ENCODE results near the gene INTS11.

Gene INTS11

GRCh38 chr1:1299686-1300351, 24.6 kb downstream of the INTS11 start:
- no peak for DNase-seq (ENCODE audit: low read depth in 3 of 3)

- no peak for DNase-seq (ENCODE audit: low read depth in 3 of 3)
Measured at GRCh38 chr1:1298861-1299685, 25.4 kb downstream of the INTS11 start.

GRCh38 chr1:1297802-1298424, 26.5 kb downstream of the INTS11 start:
- no peak for DNase-seq (ENCODE audit: low read depth in 3 of 3)

GRCh38 chr1:1296070-1297061, 28.1 kb downstream of the INTS11 start:
- no peak for DNase-seq (ENCODE audit: low read depth in 3 of 3)

- DNase-seq (ENCODE audit: low read depth in 3 of 3): no peak
Measured at GRCh38 chr1:1295154-1295923, 29.1 kb downstream of the INTS11 start.

GRCh38 chr1:1294250-1294890, 30.1 kb downstream of the INTS11 start:
- DNase-seq (ENCODE audit: low read depth in 3 of 3): no peak

- DNase-seq (ENCODE audit: low read depth in 3 of 3): no peak
Measured at GRCh38 chr1:1293263-1294249, 30.9 kb downstream of the INTS11 start.

- no peak for DNase-seq (ENCODE audit: low read depth in 3 of 3)
Measured at GRCh38 chr1:1292851-1293250, 31.6 kb downstream of the INTS11 start.

- DNase-seq (ENCODE audit: low read depth in 3 of 3): no peak
Measured at GRCh38 chr1:1292442-1292779, 32.0 kb downstream of the INTS11 start.

- peak; percentile 45 to 61 (median 50) for DNase-seq (ENCODE audit: low read depth in 3 of 3)
Measured at GRCh38 chr1:1291548-1292441, 32.7 kb downstream of the INTS11 start.

GRCh38 chr1:1291023-1291528, 33.4 kb downstream of the INTS11 start:
- no peak for DNase-seq (ENCODE audit: low read depth in 3 of 3)

- DNase-seq (ENCODE audit: low read depth in 3 of 3): peak in 2 of 3 experiments; percentile 55 to 60
Measured at GRCh38 chr1:1290238-1290731, 34.2 kb downstream of the INTS11 start.

- no peak for DNase-seq (ENCODE audit: low read depth in 3 of 3)
Measured at GRCh38 chr1:1287288-1288110, 37.0 kb downstream of the INTS11 start.

- DNase-seq (ENCODE audit: low read depth in 3 of 3): no peak
Measured at GRCh38 chr1:1286313-1287261, 37.9 kb downstream of the INTS11 start.

- no peak for DNase-seq (ENCODE audit: low read depth in 3 of 3)
Measured at GRCh38 chr1:1285611-1286311, 38.7 kb downstream of the INTS11 start.

All from stimulated activated CD4-positive, alpha-beta T cell treated with anti-CD3 and anti-CD28 coated beads, TNF-alpha, amount 100 ng/mL, for 24 hours (primary cell).